WTC11 (cell line): Measurements from ENCODE around the gene SCN4A.

Experiments used
- CBFB ChIP-seq: sonication (generic); formaldehyde crosslinking; IDR thresholded peaks from 2 replicates; pipeline ENCODE4 v1.8.1; 2022; ENCODE audit warnings: mild to moderate bottlenecking, low read depth, missing genetic modification reagents
- CREB1 ChIP-seq: sonication (generic); formaldehyde crosslinking; IDR thresholded peaks from 2 replicates; pipeline ENCODE4 v1.8.0; 2023; ENCODE audit warnings: mild to moderate bottlenecking, missing genetic modification reagents
- IRF1 ChIP-seq: sonication (generic); formaldehyde crosslinking; IDR thresholded peaks from 2 replicates; pipeline ENCODE4 v1.8.0; 2023; ENCODE audit warnings: missing genetic modification reagents
- IRF2 ChIP-seq: sonication (generic); formaldehyde crosslinking; IDR thresholded peaks from 2 replicates; pipeline ENCODE4 v1.8.0; 2022; ENCODE audit warnings: low read depth, missing genetic modification reagents, borderline replicate concordance
- RELA ChIP-seq: sonication (generic); formaldehyde crosslinking; IDR thresholded peaks from 2 replicates; pipeline ENCODE4 v1.8.1; 2022; ENCODE audit warnings: missing genetic modification reagents, mild to moderate bottlenecking, borderline replicate concordance
- SP1 ChIP-seq: sonication (generic); formaldehyde crosslinking; conservative IDR thresholded peaks from 2 replicates; pipeline ENCODE4 v1.8.1; 2022; ENCODE audit warnings: missing genetic modification reagents
- TEAD4 ChIP-seq: sonication (generic); formaldehyde crosslinking; IDR thresholded peaks from 2 replicates; pipeline ENCODE4 v1.8.0; 2022; ENCODE audit warnings: mild to moderate bottlenecking, missing genetic modification reagents
- ZNF219 ChIP-seq: sonication (generic); formaldehyde crosslinking; IDR thresholded peaks from 2 replicates; pipeline ENCODE4 v1.8.0; 2023; ENCODE audit warnings: missing genetic modification reagents, mild to moderate bottlenecking, borderline replicate concordance
- ZNF263 ChIP-seq: sonication (generic); formaldehyde crosslinking; IDR thresholded peaks from 2 replicates; pipeline ENCODE4 v1.8.1; 2022; ENCODE audit warnings: low read depth, mild to moderate bottlenecking, moderate library complexity, missing genetic modification reagents
- ZNF281 ChIP-seq: sonication (generic); formaldehyde crosslinking; IDR thresholded peaks from 2 replicates; pipeline ENCODE4 v1.8.0; 2023; ENCODE audit warnings: mild to moderate bottlenecking, missing genetic modification reagents
- TF ChIP-seq, protein P1 (sequence below): fragments of 200-600 bp; IDR thresholded peaks from 2 replicates; pipeline ENCODE4 v1.8.0; 2022; ENCODE audit warnings: antibody characterized with exemption
- TF ChIP-seq, protein P2 (sequence below): sonication (generic); formaldehyde crosslinking; conservative IDR thresholded peaks from 2 replicates; pipeline ENCODE4 v1.8.1; 2022; ENCODE audit warnings: mild to moderate bottlenecking, missing genetic modification reagents

DNA sequence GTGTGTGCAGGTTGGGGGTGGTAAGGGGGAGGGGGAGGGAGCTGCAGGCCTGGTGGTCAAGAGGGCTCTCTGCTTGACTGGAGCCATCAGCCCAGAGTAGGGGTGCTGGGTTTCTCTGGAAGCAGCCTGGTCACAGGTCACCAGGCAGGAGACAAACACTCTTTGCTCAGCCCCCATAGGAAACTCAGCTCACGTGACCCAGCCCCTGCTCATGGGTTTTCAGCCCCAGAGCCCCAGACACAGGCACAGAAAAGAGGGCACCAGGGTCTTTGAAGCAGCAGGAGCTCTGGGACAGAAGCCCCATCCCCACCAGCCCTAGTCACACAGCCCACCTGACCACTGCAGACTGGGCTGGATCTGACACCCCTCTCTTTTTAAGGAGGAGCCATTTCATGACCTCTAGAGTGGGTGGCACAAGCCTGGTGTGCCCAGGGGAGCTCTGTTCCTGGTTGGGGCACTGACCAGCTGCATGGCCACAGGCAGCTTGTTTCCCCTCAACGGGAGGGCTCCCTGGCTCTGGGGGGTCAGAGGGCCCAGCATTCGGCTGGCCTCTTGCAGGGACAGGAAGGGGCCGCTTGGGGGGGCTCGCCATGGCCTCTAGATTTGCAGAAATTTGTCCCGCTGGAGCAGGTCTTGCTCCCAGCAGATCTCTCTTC lies 26.8 kb downstream of the SCN4A start:
- TF ChIP-seq, protein P1, sequence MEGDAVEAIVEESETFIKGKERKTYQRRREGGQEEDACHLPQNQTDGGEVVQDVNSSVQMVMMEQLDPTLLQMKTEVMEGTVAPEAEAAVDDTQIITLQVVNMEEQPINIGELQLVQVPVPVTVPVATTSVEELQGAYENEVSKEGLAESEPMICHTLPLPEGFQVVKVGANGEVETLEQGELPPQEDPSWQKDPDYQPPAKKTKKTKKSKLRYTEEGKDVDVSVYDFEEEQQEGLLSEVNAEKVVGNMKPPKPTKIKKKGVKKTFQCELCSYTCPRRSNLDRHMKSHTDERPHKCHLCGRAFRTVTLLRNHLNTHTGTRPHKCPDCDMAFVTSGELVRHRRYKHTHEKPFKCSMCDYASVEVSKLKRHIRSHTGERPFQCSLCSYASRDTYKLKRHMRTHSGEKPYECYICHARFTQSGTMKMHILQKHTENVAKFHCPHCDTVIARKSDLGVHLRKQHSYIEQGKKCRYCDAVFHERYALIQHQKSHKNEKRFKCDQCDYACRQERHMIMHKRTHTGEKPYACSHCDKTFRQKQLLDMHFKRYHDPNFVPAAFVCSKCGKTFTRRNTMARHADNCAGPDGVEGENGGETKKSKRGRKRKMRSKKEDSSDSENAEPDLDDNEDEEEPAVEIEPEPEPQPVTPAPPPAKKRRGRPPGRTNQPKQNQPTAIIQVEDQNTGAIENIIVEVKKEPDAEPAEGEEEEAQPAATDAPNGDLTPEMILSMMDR: no peak
- TF ChIP-seq IRF2 (no peak), RELA (CRISPR knock-in tag) (no peak), CREB1 (CRISPR knock-in tag) (no peak), ZNF263 (no peak), SP1 (CRISPR knock-in tag) (no peak), CBFB (CRISPR knock-in tag) (no peak), IRF1 (CRISPR knock-in tag) (no peak), ZNF281 (CRISPR knock-in tag) (no peak), TEAD4 (no peak), ZNF219 (CRISPR knock-in tag) (no peak)
- TF ChIP-seq, protein P2, sequence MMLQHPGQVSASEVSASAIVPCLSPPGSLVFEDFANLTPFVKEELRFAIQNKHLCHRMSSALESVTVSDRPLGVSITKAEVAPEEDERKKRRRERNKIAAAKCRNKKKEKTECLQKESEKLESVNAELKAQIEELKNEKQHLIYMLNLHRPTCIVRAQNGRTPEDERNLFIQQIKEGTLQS: no peak
